ENCODE data around the gene NMNAT2.
A peak's percentile ranks its signal among the peaks of the same experiment; 100 is the strongest.

The NMNAT2 gene

DNA sequence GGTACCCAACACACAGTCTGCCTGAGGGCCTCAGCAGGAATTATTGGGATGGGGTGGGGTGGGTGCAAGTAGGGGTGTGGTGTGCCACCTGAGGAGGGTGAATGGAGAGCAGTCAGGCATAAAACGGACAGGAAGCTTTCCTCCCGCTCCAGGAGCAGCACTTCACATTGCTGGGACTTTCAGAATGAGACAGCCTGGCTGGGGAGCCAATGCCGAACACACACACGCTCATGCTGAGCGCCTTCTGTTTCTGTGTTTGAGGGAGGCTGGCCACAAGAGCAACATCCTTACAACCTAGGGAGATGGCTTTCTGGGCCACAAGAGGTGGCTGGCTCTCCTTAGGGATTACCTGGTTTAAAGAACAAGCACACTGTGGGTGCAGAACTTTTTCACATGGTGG, 134.1 kb downstream of the NMNAT2 start:
- H3K4me3 ChIP-seq (ENCODE audit: low read length): no peak overlapping the region
- TF ChIP-seq, protein P1, sequence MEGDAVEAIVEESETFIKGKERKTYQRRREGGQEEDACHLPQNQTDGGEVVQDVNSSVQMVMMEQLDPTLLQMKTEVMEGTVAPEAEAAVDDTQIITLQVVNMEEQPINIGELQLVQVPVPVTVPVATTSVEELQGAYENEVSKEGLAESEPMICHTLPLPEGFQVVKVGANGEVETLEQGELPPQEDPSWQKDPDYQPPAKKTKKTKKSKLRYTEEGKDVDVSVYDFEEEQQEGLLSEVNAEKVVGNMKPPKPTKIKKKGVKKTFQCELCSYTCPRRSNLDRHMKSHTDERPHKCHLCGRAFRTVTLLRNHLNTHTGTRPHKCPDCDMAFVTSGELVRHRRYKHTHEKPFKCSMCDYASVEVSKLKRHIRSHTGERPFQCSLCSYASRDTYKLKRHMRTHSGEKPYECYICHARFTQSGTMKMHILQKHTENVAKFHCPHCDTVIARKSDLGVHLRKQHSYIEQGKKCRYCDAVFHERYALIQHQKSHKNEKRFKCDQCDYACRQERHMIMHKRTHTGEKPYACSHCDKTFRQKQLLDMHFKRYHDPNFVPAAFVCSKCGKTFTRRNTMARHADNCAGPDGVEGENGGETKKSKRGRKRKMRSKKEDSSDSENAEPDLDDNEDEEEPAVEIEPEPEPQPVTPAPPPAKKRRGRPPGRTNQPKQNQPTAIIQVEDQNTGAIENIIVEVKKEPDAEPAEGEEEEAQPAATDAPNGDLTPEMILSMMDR (conservative IDR thresholded peaks at IDR 0.05; ENCODE audit: low read length): no peak
- no peak for DNase-seq (ENCODE audit: low read depth)

DNA sequence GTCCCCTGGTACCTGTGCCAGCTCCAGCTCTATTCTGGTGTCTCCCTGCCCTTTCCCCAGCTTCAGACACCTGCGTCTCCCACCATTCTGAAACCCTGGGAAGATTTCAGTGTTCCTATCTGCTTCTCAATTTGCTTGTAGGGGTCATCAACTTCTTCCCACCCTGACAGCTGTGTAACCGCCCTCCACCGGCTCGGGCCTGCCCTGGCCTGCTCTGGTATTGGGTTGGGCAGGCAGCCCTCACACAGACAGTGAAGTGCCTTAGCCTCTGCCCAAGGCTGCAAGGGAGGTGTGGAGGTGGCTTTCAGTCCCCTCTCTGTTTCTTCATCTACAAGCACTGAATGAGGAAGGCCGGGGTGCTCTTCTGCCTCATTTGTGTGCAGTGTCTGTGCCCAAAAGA, 134.9 kb downstream of the NMNAT2 start:
- H3K4me3 ChIP-seq (ENCODE audit: low read length): no peak overlapping the region
- TF ChIP-seq, protein P1 (conservative IDR thresholded peaks at IDR 0.05; ENCODE audit: low read length): no peak
- no peak for DNase-seq (ENCODE audit: low read depth)

DNA sequence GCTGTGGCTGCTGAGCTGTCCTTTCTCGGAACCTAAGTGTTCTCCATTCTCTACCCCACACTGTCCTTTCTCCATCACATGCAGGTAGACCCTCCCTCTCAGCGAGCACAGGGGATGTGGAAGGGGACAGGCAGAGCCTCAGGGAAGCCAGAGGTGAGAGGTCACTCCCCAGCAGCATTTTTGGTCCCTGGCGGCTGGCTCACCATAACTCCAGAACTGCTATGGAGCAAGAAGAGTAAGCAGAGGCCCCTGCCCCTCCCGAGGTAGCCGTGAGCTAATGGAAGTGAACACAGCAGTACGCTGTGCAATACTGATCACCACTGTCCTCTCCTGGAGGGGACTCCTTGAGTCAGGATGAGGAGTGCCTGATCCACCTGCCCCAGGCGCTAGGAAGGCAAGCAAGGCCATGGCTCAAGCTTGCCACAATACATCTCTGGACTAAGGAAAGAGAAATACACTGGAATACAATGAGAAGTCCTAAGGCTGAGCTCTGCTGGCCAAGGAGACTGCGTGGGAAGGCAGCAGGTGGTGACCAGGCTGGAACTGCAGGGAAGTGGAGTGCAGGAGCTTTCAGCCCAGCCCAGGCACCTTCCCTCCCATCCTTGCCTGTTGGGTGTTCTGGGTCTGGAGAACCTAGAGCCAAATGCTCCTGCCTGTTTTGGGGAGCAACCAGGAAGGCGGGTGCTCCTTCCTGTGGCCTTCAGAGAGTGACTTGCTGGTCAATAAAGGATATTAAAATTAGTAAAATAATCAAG, 135.9 kb downstream of the NMNAT2 start:
- DNase-seq (ENCODE audit: low read depth): no peak
- H3K4me3 ChIP-seq (ENCODE audit: low read length): no peak overlapping the region
- TF ChIP-seq, protein P1 (conservative IDR thresholded peaks at IDR 0.05; ENCODE audit: low read length): no peak

DNA sequence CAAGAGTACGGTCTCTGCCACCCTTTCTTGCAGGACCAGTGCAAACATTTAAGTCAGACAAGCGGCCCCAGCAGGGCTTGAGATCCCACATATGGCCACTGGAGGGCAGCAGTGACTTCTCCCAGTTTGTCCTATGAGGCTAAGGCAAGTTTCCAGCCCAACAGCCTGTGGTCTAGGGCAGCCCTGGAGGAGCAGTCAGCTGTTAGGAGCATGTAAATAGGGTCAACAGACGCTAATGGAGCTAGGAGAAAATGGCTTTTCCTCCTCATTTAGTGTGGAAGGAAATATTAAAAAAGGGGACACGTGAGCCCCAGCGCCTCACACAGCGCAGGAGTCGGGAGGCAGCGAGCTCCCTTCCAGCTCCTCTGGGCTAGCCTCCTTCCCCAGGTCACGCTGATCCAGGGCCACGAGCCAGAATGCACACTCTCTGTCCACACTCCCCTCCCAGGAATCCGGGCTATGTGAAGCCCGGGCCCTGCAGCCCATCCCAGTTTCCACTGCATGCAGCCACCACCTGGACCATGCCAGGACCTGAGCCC, 136.6 kb downstream of the NMNAT2 start:
- H3K4me3 ChIP-seq (ENCODE audit: low read length): no peak overlapping the region
- DNase-seq (ENCODE audit: low read depth): peak; percentile 96
- TF ChIP-seq, protein P1 (conservative IDR thresholded peaks at IDR 0.05; ENCODE audit: low read length): peak; percentile 86

DNA sequence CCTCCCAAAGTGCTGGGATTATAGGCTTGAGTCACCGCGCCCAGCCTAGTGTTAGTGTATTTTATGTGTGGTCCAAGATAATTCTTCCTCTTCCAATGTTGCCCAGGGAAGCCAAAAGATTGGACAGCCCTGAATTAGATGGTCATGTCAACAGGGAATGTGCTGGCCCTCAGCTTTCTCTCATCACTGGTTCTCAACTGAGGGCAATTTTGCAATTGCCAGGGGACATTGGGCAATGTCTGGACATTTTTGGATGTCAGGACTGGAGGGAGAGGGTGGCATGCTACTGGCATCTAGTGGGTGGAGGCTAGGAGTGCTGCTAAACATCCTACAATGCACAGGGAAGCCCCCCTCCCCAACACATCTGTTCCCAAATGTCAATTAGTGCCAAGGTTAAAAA, 137.1 kb downstream of the NMNAT2 start:
- DNase-seq (ENCODE audit: low read depth): peak; percentile 94
- TF ChIP-seq, protein P1 (conservative IDR thresholded peaks at IDR 0.05; ENCODE audit: low read length): peak; percentile 61
- no peak overlapping the region for H3K4me3 ChIP-seq (ENCODE audit: low read length)

DNA sequence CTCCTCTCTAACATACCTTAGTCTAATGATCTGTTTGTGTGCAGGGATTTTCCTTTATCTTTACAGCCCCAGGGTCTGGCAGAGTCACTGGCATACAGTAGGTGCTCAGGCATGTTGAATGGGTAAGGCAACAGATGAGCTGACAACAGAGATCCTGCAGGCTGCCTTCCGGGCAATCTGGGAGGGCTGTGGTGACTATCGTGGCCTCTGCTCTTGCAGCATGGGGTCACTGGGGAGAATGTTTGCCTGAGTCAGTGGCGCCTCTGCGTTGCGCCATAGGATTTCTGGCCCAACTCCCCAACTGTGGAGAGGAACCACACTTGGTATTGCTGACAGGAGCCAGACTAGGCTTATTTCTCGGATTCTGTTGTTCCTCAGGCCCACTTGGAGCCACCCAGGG, 138.3 kb downstream of the NMNAT2 start:
- TF ChIP-seq, protein P1 (conservative IDR thresholded peaks at IDR 0.05; ENCODE audit: low read length): no peak
- H3K4me3 ChIP-seq (ENCODE audit: low read length): no peak overlapping the region
- peak; percentile 90 for DNase-seq (ENCODE audit: low read depth)

Data from AG10803 (cell line).